BLaER1 (cell line): ENCODE data around the gene ACACB.

Source experiments
- H3K27ac ChIP-seq: shearing (Covaris generic); formaldehyde crosslinking; 2 replicates; pipeline ENCODE4 v1.8.1; 2022
- H3K27me3 ChIP-seq: shearing (Covaris generic); formaldehyde crosslinking; 2 replicates; pipeline ENCODE4 v1.8.1; 2022
- H3K36me3 ChIP-seq: shearing (Covaris generic); formaldehyde crosslinking; 2 replicates; pipeline ENCODE4 v1.8.1; 2022
- H3K4me1 ChIP-seq: shearing (Covaris generic); formaldehyde crosslinking; 2 replicates; pipeline ENCODE4 v1.8.1; 2022
- H3K4me2 ChIP-seq: shearing (Covaris generic); formaldehyde crosslinking; 2 replicates; pipeline ENCODE4 v1.8.1; 2022
- H3K4me3 ChIP-seq: shearing (Covaris generic); formaldehyde crosslinking; 2 replicates; pipeline ENCODE4 v1.8.1; 2022
- H3K9ac ChIP-seq: shearing (Covaris generic); formaldehyde crosslinking; 2 replicates; pipeline ENCODE4 v1.8.1; 2022
- H3K9me3 ChIP-seq: shearing (Covaris generic); formaldehyde crosslinking; 2 replicates; pipeline ENCODE4 v1.8.1; 2022
- H4K20me1 ChIP-seq: shearing (Covaris generic); formaldehyde crosslinking; 2 replicates; pipeline ENCODE4 v1.8.1; 2022
- Cebpa-rat ChIP-seq: shearing (Covaris generic); IDR thresholded peaks from 2 replicates; pipeline ENCODE4 v1.8.1; 2022

ACACB gene

DNA sequence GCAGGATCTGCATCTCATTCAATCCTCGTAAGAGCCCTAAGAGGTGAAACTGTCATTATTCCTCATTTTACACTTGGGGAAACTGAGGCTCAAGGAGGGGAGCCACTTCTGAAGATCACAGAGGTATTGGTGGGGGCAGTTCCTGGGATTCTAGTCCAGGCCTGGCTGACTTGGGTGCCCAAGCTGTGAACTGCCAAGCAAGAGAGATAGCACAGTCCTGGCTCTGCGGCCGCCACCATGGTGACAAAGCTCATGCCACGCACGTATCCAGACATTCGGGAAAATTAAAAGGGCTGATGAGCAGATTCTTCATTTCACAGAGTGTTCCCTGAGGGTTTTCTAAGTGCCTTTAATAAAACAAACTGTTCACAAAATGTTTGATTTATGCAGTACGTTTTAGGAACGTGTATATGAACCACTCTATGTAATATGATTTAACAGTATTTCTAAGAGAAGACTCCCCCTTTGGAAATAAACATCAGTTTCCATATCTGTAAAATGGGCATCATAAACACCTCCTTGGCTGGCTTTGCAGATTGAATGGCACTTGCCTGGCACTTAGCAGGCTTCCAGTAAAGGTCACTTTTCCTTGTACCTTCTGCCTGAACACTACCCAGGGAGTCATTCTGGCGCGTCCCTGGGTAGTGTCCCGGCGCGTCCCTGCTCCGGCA lies 84.6 kb downstream of the ACACB start:
- no peak for TF ChIP-seq Cebpa-rat
- Histone ChIP-seq H3K9me3 (no peaks in the 10 kb centered on the region; the same call in 1 of the 2 replicates), H4K20me1 (no peaks in the 10 kb centered on the region), H3K4me1 (no peaks in the 10 kb centered on the region), H3K36me3 (0 out of 2 replicates have a peak, but pooled peaks cover 5% of the 10 kb centered on the region), H3K27me3 (no peaks in the 10 kb centered on the region), H3K9ac (no peak overlapping the region), H3K4me2 (no peak overlapping the region), H3K4me3 (no peak overlapping the region), H3K27ac (no peak overlapping the region)

DNA sequence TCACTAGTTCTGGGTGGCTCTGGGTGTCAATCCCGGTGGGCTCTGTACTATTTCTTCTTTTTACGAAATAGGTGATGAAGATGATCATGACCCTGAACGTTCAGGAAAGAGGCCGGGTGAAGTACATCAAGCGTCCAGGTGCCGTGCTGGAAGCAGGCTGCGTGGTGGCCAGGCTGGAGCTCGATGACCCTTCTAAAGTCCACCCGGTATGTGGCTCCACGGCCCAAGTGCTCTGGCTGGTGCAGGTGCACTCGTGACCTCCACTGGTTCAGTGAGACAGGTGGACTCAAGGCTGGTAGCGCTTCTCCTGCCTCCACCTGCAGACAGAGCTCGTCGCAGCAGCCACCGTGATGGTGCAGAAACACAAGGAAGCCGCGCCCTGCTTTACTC lies 85.1 kb downstream of the ACACB start:
- H3K4me1 ChIP-seq = no peaks in the 10 kb centered on the region
- no peak overlapping the region for H3K4me2 ChIP-seq
- no peak for TF ChIP-seq Cebpa-rat
- H3K27ac ChIP-seq = no peak overlapping the region
- no peaks in the 10 kb centered on the region; the same call in 1 of the 2 replicates for H3K9me3 ChIP-seq
- H3K36me3 ChIP-seq = 0 out of 2 replicates have a peak, but pooled peaks cover 2% of the 10 kb centered on the region
- H3K4me3 ChIP-seq = no peak overlapping the region
- no peak overlapping the region for H3K9ac ChIP-seq
- H4K20me1 ChIP-seq = no peaks in the 10 kb centered on the region
- no peaks in the 10 kb centered on the region for H3K27me3 ChIP-seq

DNA sequence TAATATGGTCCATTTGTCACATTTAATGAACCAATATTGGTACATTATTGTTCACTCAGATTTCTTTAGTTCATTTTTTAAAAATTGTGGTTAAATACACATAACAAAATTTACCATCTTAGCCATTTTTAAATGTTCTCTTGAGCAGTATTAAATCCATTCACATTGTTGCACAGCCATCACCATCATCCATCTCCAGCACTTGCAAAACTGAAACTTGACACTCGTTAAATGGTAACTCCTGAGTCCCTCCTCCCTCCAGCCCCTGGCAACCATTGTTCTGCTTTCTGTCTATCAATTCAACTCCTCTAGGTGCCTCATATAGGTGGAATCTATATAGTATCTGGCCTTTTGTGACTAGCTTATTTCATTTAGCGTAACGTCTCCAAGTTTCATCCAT lies 86.4 kb downstream of the ACACB start:
- H3K4me1 ChIP-seq = no peaks in the 10 kb centered on the region
- no peak overlapping the region for H3K9ac ChIP-seq
- no peaks in the 10 kb centered on the region for H3K27me3 ChIP-seq
- no peak overlapping the region for H3K4me2 ChIP-seq
- no peak for TF ChIP-seq Cebpa-rat
- peaks cover 3% of the 10 kb centered on the region; the same call in 1 of the 2 replicates for H3K36me3 ChIP-seq
- no peak overlapping the region for H3K27ac ChIP-seq
- no peak overlapping the region for H3K4me3 ChIP-seq
- H4K20me1 ChIP-seq = no peaks in the 10 kb centered on the region
- no peaks in the 10 kb centered on the region for H3K9me3 ChIP-seq

GRCh38 chr12:109203480-109203879 lies 87.1 kb downstream of the ACACB start:
- Histone ChIP-seq H3K27me3 (no peaks in the 10 kb centered on the region), H3K4me1 (no peaks in the 10 kb centered on the region)

GRCh38 chr12:109209082-109209481 lies 92.7 kb downstream of the ACACB start:
- H3K27me3 ChIP-seq = no peaks in the 10 kb centered on the region
- H4K20me1 ChIP-seq = no peaks in the 10 kb centered on the region
- H3K9me3 ChIP-seq = no peaks in the 10 kb centered on the region
- no peaks in the 10 kb centered on the region for H3K4me1 ChIP-seq
- no peak overlapping the region for H3K9ac ChIP-seq
- no peak overlapping the region for H3K27ac ChIP-seq
- H3K4me2 ChIP-seq = no peak overlapping the region
- H3K4me3 ChIP-seq = no peak overlapping the region
- peaks cover 3% of the 10 kb centered on the region; the same call in 1 of the 2 replicates for H3K36me3 ChIP-seq
- no peak for TF ChIP-seq Cebpa-rat

More at GRCh38 chr12:109203480-109203879, 87.1 kb downstream of the ACACB start:
- Histone ChIP-seq H3K27ac (no peak overlapping the region), H3K9ac (no peak overlapping the region), H3K4me3 (no peak overlapping the region), H4K20me1 (no peaks in the 10 kb centered on the region), H3K9me3 (no peaks in the 10 kb centered on the region), H3K4me2 (no peak overlapping the region), H3K36me3 (peaks cover 3% of the 10 kb centered on the region; the same call in 1 of the 2 replicates)
- no peak for TF ChIP-seq Cebpa-rat

- Histone ChIP-seq H3K4me1 (no peaks in the 10 kb centered on the region), H4K20me1 (no peaks in the 10 kb centered on the region), H3K27ac (no peak overlapping the region), H3K9me3 (no peaks in the 10 kb centered on the region), H3K4me2 (no peak overlapping the region), H3K9ac (no peak overlapping the region), H3K36me3 (no peaks in the 10 kb centered on the region), H3K4me3 (no peak overlapping the region), H3K27me3 (no peaks in the 10 kb centered on the region)
- TF ChIP-seq Cebpa-rat = no peak
These were observed 96.2 kb downstream of the ACACB start for GRCh38 chr12:109212460-109213115.

DNA sequence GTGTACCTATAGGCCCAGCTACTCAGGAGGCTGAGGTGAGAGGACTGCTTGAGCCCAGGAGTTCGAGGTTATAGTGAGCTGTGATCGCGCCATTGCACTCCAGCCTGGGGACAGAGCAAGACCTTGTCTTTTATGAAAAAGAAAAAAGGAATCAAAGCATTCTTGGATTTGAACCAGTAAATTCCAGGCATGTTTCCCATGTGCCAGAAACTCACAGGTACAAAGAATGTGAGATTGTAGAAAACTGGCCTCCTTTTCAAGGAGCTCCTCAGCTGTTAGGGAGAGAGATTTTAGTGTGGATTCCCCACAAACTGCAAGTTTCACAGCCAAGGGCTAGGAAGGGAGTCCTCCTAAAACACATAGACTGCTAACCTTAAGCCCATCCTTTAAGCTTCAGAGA lies 97.7 kb downstream of the ACACB start:
- Histone ChIP-seq H3K27ac (no peak overlapping the region), H3K4me3 (no peak overlapping the region), H3K36me3 (no peaks in the 10 kb centered on the region), H3K4me1 (no peaks in the 10 kb centered on the region), H3K9me3 (no peaks in the 10 kb centered on the region), H4K20me1 (no peaks in the 10 kb centered on the region), H3K4me2 (no peak overlapping the region), H3K27me3 (no peaks in the 10 kb centered on the region), H3K9ac (no peak overlapping the region)
- no peak for TF ChIP-seq Cebpa-rat

DNA sequence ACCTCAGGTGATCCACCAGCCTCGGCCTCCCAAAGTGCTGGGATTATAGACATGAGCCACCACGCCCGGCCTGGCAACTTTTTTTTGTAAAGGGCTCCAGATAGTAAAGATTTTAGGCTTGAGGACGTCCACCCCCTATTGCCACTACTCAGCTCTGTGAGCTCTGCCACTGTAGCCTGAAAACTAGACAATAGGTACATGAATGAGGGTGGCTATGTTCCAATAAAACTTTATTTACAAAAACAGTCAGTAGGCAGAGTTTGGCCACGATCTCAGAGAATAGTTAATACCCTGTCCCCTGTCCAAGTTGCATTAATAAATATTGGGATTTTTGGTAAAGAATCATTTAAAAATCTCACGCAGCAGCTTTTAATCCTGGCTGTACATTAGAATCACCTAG lies 102.6 kb downstream of the ACACB start:
- Histone ChIP-seq H3K36me3 (no peaks in the 10 kb centered on the region; the same call in 1 of the 2 replicates), H3K9me3 (no peaks in the 10 kb centered on the region), H3K9ac (no peak overlapping the region), H3K27ac (no peak overlapping the region), H3K4me3 (no peak overlapping the region), H3K4me1 (no peaks in the 10 kb centered on the region), H3K27me3 (no peaks in the 10 kb centered on the region), H3K4me2 (no peak overlapping the region), H4K20me1 (no peaks in the 10 kb centered on the region)
- no peak for TF ChIP-seq Cebpa-rat

- H3K9me3 ChIP-seq = no peaks in the 10 kb centered on the region
- H3K27me3 ChIP-seq = no peaks in the 10 kb centered on the region
- H3K9ac ChIP-seq = no peak overlapping the region
- H3K27ac ChIP-seq = no peak overlapping the region
- H3K36me3 ChIP-seq = no peaks in the 10 kb centered on the region; the same call in 1 of the 2 replicates
- H3K4me2 ChIP-seq = no peak overlapping the region
- H3K4me1 ChIP-seq = no peaks in the 10 kb centered on the region
- no peak overlapping the region for H3K4me3 ChIP-seq
- no peak for TF ChIP-seq Cebpa-rat
- no peaks in the 10 kb centered on the region for H4K20me1 ChIP-seq
These were observed 103.6 kb downstream of the ACACB start for GRCh38 chr12:109219938-109220337.

DNA sequence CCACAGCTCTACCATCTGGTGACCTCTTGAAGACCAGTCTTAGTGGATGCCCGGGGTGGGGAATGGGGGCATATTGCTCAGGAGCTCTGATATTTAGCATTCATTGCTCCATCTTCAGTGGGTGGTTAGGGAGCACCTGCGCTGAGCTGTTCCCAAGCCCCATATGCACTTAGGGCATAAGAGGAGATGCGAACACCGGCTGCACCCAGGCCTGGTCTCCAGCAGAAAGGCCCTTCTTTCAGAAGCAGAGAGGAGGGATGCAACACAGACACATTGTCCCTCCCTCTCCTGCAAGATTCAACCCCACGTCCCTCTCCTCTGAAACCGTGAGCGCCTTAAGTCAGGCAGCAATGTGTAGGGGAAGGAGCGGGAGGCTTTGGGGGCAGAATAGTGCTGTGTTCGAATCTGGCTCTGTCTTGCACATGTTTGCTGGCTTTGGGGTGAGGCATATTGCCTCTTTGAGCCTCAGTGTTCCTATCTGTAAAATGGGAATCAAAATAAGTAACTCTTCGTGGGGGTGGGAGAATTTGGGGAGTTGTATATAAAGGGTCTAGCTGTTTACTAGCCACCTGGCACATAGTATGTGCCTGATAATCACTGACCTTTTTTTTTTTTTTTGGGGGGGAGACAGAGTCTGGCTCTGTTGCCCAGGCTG lies 105.0 kb downstream of the ACACB start:
- Histone ChIP-seq H3K4me3 (no peak overlapping the region), H3K4me2 (no peak overlapping the region), H3K9me3 (no peaks in the 10 kb centered on the region), H3K36me3 (no peaks in the 10 kb centered on the region; the same call in 1 of the 2 replicates), H3K27ac (no peak overlapping the region), H4K20me1 (no peaks in the 10 kb centered on the region), H3K4me1 (no peaks in the 10 kb centered on the region), H3K27me3 (no peaks in the 10 kb centered on the region), H3K9ac (no peak overlapping the region)
- no peak for TF ChIP-seq Cebpa-rat
